Activated effector memory CD4-positive, alpha-beta T cell treated with anti-CD3 and anti-CD28 coated beads, Interleukin-2, amount 50 U/mL, for 16 hours (primary cell): Measurements from ENCODE around the gene MYH6.

Source experiments
- DNase-seq: peaks from one replicate; pipeline ENCODE4 v3.0.0-alpha.2; 2020

Gene MYH6

DNA sequence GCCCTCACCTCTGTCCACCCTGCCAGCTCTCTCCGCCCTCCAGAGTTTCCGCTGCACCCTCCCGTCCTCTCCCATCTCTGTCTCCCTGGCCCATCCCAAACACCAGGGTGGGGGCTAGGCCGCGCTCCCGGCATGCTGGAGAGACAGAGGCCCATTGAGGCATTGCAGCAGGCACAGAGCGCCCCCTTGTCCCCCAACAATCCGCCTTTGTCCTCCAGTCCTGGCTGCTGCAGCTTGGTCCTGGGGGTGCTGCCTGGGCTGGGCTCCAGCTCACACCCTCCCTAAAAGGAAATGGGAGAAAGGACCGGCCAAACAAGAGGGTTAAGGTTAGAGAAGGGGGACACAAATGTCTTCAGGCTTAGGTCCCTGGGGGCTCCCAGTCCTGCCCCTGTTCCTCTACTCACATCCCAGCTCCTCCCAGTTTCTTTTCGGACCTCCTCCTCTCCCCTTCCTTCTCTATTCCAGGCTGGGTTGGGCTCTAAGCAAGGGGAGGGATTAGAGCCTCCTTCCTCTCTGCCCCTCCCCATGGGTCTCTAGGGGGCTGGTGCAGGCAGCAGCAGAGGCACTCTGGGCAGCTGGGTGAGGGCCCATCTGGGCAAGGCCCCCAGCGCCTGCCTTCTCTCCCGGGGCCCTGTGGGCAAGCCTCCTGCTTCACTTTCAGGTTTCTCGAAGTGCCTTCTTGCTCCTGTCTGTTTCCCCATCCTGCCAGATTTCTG, 31.4 kb downstream of the MYH6 start, which contains the start of gene CMTM5:
CMTM5 (plus strand) TSS at position 565 of the 716 bp plus-strand sequence. CDS start 206 bp downstream, outside the sequence.
- no peak for DNase-seq

DNA sequence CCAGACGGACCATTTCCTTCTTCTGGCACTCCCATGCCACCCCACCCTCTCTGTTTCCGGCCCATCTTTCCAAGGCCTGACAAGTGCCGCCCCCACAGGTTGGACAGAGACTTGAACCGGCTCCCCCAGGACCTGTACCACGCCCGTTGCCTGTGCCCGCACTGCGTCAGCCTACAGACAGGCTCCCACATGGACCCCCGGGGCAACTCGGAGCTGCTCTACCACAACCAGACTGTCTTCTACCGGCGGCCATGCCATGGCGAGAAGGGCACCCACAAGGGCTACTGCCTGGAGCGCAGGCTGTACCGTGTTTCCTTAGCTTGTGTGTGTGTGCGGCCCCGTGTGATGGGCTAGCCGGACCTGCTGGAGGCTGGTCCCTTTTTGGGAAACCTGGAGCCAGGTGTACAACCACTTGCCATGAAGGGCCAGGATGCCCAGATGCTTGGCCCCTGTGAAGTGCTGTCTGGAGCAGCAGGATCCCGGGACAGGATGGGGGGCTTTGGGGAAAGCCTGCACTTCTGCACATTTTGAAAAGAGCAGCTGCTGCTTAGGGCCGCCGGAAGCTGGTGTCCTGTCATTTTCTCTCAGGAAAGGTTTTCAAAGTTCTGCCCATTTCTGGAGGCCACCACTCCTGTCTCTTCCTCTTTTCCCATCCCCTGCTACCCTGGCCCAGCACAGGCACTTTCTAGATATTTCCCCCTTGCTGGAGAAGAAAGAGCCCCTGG, 32.4 kb downstream of the MYH6 start:
- DNase-seq: no peak

DNA sequence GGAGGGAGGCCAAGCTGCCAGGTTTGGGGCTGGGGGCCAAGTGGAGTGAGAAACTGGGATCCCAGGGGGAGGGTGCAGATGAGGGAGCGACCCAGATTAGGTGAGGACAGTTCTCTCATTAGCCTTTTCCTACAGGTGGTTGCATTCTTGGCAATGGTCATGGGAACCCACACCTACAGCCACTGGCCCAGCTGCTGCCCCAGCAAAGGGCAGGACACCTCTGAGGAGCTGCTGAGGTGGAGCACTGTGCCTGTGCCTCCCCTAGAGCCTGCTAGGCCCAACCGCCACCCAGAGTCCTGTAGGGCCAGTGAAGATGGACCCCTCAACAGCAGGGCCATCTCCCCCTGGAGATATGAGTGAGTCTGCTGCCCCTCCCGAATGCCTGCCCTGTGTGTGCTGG, 35.0 kb downstream of the MYH6 start:
- DNase-seq: no peak

DNA sequence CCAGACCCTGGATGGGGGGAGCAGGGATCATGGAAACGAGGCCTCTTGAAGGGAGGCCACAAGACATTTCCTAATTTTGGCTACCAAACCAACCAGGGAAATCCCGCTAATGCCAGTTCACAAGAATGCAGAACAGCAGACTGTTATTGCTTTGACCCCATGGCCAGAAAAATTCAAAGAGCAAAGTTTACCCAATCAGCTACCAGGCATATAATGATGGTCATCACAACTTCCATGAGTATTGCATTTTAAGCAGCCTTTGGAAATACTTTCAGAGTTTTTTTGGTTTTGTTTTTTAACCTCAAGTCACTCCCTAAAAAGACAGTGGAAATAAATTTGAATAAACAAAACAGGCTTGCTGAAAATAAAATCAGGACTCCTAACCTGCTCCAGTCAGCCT, 35.6 kb downstream of the MYH6 start, which contains the start of gene IL25:
IL25 (plus strand) TSS at position 301 of the 400 bp plus-strand sequence.
- no peak for DNase-seq

DNA sequence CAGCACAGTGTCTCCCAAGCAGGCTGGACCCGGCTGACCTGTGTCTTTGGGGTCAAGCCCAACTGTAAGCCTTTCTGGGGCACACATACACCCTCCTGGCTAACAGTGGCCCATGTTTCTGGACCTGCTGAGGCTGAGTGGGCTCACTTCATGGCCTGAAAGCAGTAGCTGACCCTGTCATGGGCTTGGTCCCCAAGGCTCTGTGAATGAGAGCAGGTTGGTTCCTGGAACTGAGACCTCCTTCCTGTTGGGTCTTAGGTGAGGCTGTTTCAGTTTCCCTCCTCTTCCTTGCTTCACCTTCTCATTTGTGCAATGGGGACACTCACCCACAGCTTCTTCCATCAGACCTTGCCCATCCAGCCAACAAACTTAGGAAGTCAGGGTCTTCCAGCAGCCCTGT, 36.2 kb downstream of the MYH6 start:
- DNase-seq: no peak

DNA sequence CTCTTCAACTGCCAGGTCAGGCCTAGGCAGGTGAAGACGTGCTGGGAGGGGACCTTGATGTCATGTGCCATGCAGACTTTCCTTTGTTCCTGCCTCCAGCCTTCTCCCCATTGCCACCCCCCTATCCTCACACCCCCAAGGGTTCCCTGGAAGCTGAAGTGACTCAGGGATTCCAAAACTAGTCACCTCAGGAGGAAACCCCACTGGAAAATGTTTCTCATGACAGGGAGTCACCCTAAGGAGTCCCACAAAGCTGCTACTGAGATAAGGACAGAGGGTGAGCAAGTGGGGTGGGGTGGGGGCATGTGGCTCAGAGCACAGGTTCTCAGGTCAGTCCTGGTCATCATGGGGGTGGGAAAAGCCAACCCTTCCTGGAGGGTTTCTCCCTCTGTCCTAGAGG, 37.9 kb downstream of the MYH6 start:
- DNase-seq: no peak

DNA sequence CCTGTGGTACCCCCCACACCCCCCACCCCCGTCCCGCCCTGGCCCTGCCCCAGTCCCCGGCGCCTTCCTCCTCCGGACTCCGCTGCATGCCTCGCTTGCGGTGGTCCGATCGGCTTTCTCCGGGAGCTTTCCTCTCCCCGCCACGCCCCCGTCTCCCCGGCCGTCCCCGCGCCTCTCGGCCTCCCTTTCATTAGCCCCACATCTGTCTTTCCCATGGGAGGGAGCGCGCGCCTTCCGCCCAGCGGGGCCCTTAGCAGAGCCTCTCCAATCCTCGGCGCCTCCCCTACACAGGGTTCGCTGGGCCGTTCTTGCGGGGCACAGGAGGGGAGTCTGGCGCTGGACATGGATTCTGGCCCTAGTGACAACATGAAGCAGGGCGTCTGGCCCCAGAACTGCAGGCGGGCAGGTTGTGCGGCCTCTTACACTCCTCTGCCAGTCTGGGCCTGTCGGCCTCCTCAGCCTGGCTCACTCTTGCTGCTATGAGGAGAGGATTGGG, 41.6 kb downstream of the MYH6 start:
- peak; percentile 48 for DNase-seq

DNA sequence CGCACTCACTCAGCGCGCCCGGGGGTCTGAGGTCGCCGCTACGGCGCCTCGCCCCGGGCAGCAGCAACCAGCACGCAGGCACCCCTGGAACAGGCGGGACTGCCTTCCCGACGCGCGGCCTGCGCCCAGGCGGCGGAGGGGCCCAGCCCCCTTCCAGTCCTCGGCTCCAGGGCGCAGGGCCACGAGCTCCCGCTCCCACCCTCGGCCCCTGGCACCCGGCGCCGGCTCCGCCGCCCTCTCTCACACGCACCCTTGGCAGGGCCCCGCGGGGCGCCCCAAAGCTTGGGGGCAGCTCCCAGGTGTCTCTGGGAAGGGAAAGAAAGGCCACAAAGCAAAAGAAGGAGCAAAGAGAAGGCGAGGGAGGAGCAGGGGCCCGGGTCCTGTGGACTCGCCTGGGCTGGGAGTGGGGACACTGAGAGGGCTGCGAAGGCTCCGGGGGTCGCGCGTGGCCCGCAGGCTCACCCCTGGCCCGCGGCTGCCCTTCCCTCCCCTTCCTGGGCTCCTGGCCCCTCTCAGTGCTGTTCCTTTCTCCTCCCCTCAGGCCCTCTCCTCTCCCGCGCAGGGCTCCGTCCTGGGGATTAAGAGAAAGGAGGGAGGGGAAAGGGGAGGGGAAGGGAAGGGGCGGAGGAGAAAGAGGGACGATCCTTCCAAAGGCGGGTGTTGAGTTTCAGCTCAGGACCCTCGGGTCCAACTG, 42.2 kb downstream of the MYH6 start:
- DNase-seq: peak; percentile 49

DNA sequence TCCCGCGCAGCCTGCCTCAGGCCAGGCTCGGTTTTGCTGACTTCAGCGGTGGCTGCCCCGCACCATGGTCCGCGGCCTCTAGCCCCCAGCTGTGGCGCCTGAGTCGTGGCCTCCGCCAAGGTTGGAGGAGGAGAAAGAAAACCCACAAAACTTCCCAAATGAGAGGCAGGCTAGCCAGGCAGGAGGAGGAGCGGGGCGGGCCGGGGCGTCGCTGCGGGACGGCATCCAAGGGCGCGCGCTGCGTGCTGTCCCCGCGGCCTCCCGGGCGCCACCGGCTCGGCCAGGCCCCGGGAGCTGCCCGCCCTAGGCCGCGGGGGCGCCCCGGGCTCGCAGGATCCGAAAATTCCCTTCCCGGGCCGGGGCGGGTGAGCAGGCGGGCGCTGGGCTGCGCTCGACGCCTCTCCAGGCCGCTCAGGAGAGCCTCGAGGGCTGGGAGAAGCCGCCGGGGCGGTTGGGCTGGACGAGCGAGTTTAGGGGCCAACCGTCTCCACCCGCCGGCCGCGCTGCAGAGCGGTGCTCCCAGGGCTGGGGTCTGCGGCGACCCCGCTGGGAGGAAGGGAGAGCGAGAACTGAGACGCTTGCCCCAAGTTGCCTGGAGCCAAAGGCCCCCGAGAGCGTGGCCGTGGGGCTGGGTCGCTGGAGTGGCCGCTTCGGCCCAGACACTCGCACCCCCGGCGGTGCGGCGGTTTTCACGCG, 42.9 kb downstream of the MYH6 start, which contains the start of gene EFS:
EFS (minus strand) TSS at position 137 of the 696 bp plus-strand sequence. CDS start 147 bp downstream, outside the sequence.
- no peak for DNase-seq

DNA sequence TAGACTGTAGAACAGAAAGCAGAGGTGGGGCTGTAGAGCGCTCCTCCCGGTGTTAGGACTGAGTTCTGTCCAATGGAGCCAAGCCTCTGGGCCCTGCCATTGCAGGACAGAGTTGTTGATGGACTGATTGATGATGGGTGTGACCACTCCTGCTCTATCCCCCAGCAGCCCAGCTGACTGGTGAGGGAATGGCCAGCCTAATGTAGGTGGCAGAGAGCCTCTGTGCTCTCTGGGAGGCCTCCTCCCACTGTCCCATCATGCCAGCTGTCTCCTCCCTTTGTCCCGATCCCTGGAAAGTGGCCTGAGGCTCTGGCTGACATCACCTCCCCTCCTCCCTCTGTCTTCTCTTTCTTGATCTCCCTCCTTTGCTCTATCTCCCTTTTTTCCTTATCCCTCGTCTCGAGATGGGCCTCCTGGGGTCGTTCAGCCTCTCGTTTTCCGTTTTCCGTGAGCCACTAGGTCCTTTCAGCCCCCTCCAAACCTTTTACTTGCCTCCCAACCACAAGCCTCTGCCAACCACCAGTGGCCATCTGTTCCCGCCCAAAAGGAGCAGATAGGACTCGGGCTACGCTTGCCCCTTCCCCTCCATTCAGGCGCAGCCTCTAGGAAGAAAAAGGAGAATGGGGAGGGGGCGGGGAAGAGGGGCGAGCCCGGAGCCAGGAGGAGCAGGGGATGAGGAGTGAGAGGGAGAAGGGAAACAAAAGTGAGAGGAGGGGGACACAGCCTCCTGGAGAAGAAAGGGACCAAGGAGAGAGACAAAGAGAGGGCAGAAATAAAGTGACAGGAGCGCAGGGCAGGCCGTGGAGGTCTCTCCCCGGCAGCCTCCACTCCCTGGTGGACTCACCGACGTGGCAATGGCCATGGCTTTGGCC, 43.7 kb downstream of the MYH6 start:
- DNase-seq: no peak

DNA sequence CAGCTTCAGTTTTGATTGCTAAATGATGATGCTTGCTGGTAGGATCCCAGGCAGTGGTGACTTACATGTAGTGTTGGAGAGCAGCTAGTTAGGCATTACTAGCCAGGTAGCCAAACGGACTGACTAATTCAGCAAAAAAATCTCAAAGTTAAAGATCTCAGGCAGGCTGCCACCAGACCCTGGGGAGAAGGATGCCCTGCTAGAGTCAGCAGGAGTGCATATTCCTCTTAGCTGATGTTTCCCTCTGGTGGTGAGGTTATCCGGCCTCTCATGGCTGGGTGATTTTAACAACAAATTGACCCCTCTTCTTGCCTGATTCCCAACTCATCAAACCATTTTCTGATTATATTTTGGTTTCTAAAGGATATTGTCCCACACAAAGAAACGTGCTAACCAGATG, 45.9 kb downstream of the MYH6 start:
- peak; percentile 1 for DNase-seq

DNA sequence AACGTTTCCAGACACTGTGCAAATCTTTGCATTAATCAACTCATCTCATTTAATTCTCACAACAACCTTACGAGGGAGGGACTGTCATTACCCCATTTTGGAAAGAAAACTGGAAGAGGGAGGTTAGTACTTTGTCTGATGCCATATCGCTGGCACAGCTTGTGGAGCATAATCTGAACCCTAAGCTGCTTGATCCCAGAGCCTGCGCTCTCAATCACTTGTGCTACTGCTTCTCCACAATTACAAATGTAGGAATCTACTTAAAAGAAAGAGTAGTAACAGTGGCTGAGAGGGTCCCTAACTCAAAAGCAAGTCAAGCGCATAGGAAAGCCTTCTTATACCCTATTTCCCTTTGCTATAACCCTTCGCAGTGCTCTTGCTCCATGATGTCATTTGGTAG, 46.3 kb downstream of the MYH6 start:
- DNase-seq: no peak

DNA sequence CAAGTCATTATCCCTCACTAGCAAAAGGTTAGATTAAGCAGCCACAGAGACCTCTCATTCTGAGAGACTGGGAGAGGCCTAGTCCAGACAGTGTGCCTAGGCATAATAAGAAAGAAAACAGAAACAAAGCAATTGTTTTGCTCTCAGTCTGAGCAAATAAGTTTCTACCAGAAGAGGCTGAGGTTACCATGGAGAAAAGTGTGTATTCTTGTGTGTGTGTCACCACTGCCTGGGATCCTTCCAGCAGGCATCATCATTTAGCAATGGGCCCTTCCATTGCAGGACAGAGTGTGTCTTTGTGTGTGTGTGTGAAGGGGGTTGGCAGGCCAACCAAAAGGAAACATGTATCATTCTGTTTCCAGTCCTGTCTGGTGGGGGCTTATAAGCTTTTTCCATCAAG, 46.8 kb downstream of the MYH6 start:
- DNase-seq: peak; percentile 13

DNA sequence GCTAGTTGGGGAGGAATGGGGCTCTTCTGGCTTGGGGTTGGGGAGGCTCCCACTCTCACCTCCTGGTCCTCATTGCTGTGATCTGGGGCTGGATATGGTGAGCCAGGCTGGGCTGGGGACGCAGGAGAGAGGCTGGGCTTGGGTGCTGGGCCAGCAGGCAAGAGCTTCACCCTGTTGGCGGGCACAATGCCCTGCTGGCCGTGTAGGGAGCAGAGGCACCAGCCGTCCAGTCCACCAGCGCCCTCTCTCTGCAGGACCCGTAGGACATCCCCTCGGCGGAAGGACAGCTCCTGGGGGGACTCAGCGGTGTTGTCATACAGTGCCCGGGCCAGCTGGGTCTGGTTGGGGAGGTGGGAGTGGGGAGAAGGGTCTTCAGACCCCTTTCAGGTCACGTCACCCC, 47.6 kb downstream of the MYH6 start:
- DNase-seq: peak; percentile 56

DNA sequence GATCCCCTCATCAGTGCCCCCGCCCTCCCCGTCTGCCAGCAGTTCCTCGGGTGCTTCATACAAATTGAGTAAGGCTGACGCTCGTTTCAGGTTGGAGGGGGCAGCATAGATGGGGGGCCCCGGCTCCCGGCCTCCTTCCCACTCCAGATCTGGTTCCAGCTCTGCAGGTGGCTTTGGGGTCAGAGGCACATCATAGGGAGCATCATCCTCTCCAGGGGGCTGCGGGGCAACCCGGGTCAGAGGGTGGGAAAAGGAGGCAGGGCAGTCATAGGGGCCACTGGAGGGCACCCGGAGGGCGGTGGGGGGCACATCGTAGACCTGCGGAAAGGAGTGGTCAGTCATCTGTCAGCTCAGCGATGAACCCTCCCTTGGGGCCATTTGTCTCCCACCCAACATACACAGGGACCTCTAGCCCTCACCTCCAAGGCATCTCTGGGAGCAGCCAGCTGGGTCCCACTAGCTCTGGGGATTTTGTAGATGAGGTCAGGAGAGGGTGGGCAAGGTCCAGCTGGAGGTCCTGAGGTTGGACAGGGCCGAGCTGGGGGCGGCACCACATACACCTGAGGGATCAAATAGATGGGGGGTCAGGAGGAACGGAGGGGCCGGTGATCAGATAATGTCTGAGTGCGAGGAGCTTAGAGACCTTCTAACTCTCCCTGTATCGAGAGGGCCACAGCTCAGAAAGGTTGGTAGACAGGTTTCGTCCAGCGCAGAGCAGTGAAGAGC, 48.2 kb downstream of the MYH6 start:
- peak; percentile 50 for DNase-seq

DNA sequence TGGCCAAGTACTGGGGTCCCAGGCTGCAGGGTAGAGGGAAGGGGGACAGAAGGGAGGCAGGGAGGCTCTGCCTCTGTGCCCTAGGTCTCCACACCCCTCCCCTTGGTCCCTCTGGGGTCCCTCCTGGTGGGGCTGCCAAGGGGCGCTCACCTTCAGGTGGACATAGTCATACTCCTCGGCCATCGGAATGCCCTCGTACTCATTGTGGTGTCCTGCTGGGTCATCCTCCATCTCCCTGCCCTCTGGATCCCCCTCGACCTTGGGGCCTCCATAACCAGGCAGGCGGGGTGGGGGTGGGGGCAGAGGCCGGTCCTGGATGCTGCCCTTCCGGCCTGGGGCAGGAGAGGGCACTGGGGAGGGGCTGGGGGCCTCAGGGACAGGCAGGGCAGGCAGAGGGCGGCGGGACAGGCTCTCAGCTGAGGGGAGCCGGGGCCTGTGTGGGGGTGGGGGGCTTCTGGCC, 48.9 kb downstream of the MYH6 start:
- no peak for DNase-seq

DNA sequence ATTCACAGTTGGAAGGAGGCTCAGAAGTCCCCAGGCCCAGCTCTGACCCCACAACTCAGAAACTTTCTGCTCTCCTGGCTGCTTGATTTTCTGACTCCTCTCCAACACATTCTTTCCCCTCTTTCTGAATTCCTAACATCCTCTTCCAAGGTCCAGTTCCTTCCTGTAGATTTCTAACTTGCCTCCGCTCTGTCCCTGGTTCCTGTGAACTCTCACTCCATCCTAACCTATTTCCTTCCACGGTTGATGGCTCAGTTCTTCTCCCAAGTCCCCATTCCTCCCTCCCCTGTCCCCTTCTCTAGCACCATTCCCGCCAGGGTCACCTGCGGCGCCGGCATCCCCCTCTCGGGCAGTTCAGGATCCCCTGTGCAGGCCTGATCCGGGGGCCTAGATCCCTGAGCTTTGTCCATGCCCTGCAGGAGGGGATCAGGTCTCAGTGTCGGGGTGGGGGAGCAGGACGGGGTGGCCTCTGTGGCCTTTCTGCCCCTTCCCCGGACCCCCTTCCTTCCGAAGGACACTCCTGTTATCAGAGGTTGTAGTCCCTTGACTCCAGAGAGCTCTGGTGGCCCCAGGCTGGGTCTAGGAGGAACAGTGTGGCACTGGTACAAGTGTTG, 49.4 kb downstream of the MYH6 start:
- peak; percentile 45 for DNase-seq

DNA sequence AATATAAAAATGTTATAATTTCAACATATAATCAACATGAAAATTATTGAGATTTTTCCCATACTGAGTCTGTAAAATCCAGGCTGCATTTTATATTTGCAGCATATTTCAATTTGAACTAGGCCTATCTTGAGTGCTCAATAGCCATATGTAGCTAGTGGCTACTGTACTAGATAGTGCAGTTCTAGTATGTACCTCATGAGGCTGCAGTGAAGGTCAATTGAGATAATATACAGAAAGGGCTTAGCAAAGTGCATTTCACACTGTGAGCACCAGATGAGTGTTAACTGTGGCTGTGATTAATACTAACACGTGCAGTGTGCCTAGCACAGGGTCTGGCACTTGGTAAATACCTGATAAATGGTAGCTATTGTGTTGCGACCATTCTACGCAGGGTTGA, 50.0 kb downstream of the MYH6 start:
- DNase-seq: no peak

DNA sequence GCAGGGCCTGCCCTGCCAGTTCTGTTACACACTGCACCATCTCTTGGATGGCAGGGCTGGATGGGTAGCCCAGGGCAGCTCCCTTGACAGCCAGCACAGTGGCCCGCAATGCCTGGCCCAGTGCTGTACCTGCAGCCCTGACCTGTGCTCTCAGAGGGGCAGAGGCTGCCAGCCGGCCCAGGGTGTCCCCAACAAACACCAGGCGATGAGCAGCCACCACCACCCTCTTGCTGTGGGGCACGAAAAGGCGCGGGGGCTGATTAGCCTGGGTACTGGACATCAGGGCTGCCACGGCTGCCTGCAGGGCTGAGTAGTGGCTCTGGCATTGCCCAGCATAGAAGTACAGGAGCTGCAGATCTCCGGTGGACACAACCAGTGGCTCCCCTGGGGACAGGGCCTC, 50.8 kb downstream of the MYH6 start:
- no peak for DNase-seq

DNA sequence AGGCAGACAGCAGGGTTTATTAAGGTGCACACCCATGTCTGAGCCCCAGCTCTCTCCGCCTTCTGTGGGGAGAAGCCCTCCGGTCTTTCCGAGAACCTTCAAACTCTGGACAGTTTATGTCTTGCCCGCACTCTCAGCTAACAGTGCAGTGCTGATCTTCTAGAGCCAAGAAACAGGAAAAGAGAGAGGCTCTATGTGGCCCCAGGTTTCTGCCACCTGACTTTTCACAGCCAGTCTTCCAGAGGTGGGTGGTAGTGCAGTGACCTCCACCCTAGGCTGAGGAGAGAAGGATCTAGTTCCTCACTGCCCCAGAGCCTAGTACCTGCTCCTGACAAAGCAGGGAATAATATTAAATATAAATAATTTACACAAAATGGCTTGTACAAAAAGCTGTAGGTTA, 51.4 kb downstream of the MYH6 start:
- DNase-seq: no peak
